SK-N-SH treated with all-trans-retinoic acid at 6 μM for 48 hours (cell line): ENCODE data around the gene CREBBP.

ENCODE experiments used
- ATAC-seq: fragments of 200-7000 bp; cut with Tn5 transposase; 3 replicates; pipeline ENCODE4 v1.9.1; 2020; ENCODE audit warnings: mild to moderate bottlenecking, moderate library complexity
- ARNTL ChIP-seq: fragments of 450-650 bp; formaldehyde crosslinking; IDR thresholded peaks from 2 replicates; pipeline ENCODE4 v1.5.0; 2020; ENCODE audit warnings: low read depth, mild to moderate bottlenecking, moderate library complexity, borderline replicate concordance
- BACH2 ChIP-seq: fragments of 250-450 bp; sonication (Bioruptor Pico); IDR thresholded peaks from 2 replicates; pipeline ENCODE4 v1.9.0; 2021; ENCODE audit warnings: mild to moderate bottlenecking, borderline replicate concordance
- CREB5 ChIP-seq: fragments of 250-450 bp; sonication (Bioruptor Pico); IDR thresholded peaks from 2 replicates; pipeline ENCODE4 v1.5.1; 2020; ENCODE audit warnings: low read depth, mild to moderate bottlenecking, moderate library complexity
- CSDC2 ChIP-seq: fragments of 250-450 bp; sonication (Bioruptor Pico); IDR thresholded peaks from 2 replicates; pipeline ENCODE4 v1.5.0; 2020; ENCODE audit warnings: mild to moderate bottlenecking, moderate library complexity
- ESRRG ChIP-seq: fragments of 250-450 bp; sonication (Bioruptor Pico); IDR thresholded peaks from 2 replicates; pipeline ENCODE4 v1.6.1; 2021; ENCODE audit warnings: mild to moderate bottlenecking
- GLIS3 ChIP-seq: fragments of 250-450 bp; sonication (Bioruptor Pico); IDR thresholded peaks from 2 replicates; pipeline ENCODE4 v1.5.0; 2020; ENCODE audit warnings: mild to moderate bottlenecking, moderate library complexity
- ISL1 ChIP-seq: fragments of 250-450 bp; sonication (Bioruptor Pico); IDR thresholded peaks from 2 replicates; pipeline ENCODE4 v2.1.2; 2022; ENCODE audit warnings: mild to moderate bottlenecking, moderate library complexity
- PATZ1 ChIP-seq: fragments of 250-450 bp; sonication (Bioruptor Pico); IDR thresholded peaks from 2 replicates; pipeline ENCODE4 v1.8.0; 2020; ENCODE audit warnings: mild to moderate bottlenecking, moderate library complexity, borderline replicate concordance
- POU6F1 ChIP-seq: fragments of 250-450 bp; sonication (Bioruptor Pico); IDR thresholded peaks from 2 replicates; pipeline ENCODE4 v1.8.0; 2021; ENCODE audit warnings: low read depth, mild to moderate bottlenecking, moderate library complexity, borderline replicate concordance
- PPARA ChIP-seq: fragments of 250-450 bp; sonication (Bioruptor Pico); IDR thresholded peaks from 2 replicates; pipeline ENCODE4 v1.5.0; 2020; ENCODE audit warnings: mild to moderate bottlenecking, borderline replicate concordance
- RARB ChIP-seq: fragments of 250-450 bp; sonication (Bioruptor Pico); IDR thresholded peaks from 2 replicates; pipeline ENCODE4 v1.8.0; 2021; ENCODE audit warnings: mild to moderate bottlenecking, moderate library complexity
- SNAI2 ChIP-seq: fragments of 250-450 bp; sonication (Bioruptor Pico); IDR thresholded peaks from 2 replicates; pipeline ENCODE4 v1.5.0; 2020; ENCODE audit warnings: mild to moderate bottlenecking, moderate library complexity
- TCF4 ChIP-seq: fragments of 250-450 bp; sonication (Bioruptor Pico); IDR thresholded peaks from 2 replicates; pipeline ENCODE4 v1.8.0; 2021; ENCODE audit warnings: mild to moderate bottlenecking, moderate library complexity, borderline replicate concordance
- TOX ChIP-seq: fragments of 250-450 bp; sonication (Bioruptor Pico); IDR thresholded peaks from 2 replicates; pipeline ENCODE4 v1.8.0; 2021; ENCODE audit warnings: mild to moderate bottlenecking, moderate library complexity, borderline replicate concordance
- TSHZ2 ChIP-seq: fragments of 250-450 bp; sonication (Bioruptor Pico); IDR thresholded peaks from 2 replicates; pipeline ENCODE4 v1.5.0; 2020; ENCODE audit warnings: mild to moderate bottlenecking, moderate library complexity
- ZC3H10 ChIP-seq: fragments of 250-450 bp; sonication (Bioruptor Pico); IDR thresholded peaks from 2 replicates; pipeline ENCODE4 v1.5.1; 2021; ENCODE audit warnings: mild to moderate bottlenecking, moderate library complexity
- ZFP3 ChIP-seq: fragments of 250-450 bp; sonication (Bioruptor Pico); IDR thresholded peaks from 2 replicates; pipeline ENCODE4 v1.5.0; 2020; ENCODE audit warnings: mild to moderate bottlenecking, moderate library complexity
- ZFP30 ChIP-seq: fragments of 450-650 bp; formaldehyde crosslinking; IDR thresholded peaks from 2 replicates; pipeline ENCODE4 v1.5.0; 2022; ENCODE audit warnings: mild to moderate bottlenecking, moderate library complexity
- ZNF565 ChIP-seq: fragments of 450-650 bp; formaldehyde crosslinking; conservative IDR thresholded peaks from 2 replicates; pipeline ENCODE4 v1.5.0; 2020; ENCODE audit warnings: low read depth, mild to moderate bottlenecking, moderate library complexity
- ZNF70 ChIP-seq: fragments of 450-650 bp; formaldehyde crosslinking; IDR thresholded peaks from 2 replicates; pipeline ENCODE4 v1.5.0; 2020; ENCODE audit warnings: mild to moderate bottlenecking, moderate library complexity
- ZNF8 ChIP-seq: fragments of 450-650 bp; formaldehyde crosslinking; IDR thresholded peaks from 2 replicates; pipeline ENCODE4 v1.5.0; 2020; ENCODE audit warnings: mild to moderate bottlenecking, moderate library complexity
- TF ChIP-seq, protein P1 (sequence below): fragments of 250-450 bp; sonication (Bioruptor Pico); IDR thresholded peaks from 2 replicates; pipeline ENCODE4 v1.5.1; 2021; ENCODE audit warnings: mild to moderate bottlenecking, moderate library complexity

Gene CREBBP

DNA sequence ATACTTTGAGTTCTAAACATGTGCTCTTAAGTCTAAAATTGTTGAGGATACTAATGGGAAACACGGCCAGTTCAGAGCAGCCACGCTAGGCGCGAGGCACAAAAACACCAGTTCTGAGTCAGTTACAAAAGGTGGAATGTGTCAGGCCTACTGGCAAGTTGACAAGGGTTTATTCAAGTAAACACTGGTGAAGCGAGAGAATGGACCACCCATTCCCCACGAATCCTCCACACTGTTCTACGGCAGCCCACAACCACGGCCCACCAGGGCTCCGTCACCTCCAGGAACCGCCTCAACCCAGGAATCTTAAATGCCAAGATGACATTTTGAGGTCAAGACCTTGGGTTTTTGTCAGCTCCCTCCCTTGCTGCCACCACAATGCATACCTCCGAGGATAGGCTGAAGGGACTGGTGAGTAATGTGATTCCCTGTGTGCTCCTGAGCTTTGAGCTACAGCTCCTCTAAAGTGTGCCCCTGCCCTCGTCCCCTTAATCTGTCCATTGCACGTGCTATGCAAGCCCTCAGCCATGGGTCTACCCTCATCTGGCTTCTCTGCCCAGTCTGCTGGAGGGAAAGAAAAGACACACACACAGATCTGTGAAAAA lies 134.7 kb downstream of the CREBBP start:
- ATAC-seq, result no peak

GRCh38 chr16:3744018-3744417 lies 136.5 kb downstream of the CREBBP start:
- TF ChIP-seq GLIS3 (CRISPR knock-in tag) (no peak), ESRRG (no peak), RARB (CRISPR knock-in tag) (no peak), ZNF70 (CRISPR knock-in tag) (no peak)
- TF ChIP-seq, all 23 proteins: peak for 0
- ATAC-seq, result no peak

More for the DNA sequence above, 134.7 kb downstream of the CREBBP start:
- no peak for TF ChIP-seq TOX (CRISPR knock-in tag)
- TF ChIP-seq ZNF8 (CRISPR knock-in tag), result no peak
- TF ChIP-seq ZNF565, result no peak
- TF ChIP-seq ESRRG, result no peak
- TF ChIP-seq ZFP3, result no peak
- TF ChIP-seq CSDC2 (CRISPR knock-in tag), result no peak
- TF ChIP-seq ZC3H10 (CRISPR knock-in tag), result no peak
- TF ChIP-seq TSHZ2 (CRISPR knock-in tag), result no peak
- TF ChIP-seq, all 23 proteins: peak for 0

GRCh38 chr16:3740934-3741333 lies 139.6 kb downstream of the CREBBP start:
- no peak for ATAC-seq
- TF ChIP-seq GLIS3 (CRISPR knock-in tag) (no peak), ZC3H10 (CRISPR knock-in tag) (no peak), ISL1 (CRISPR knock-in tag) (no peak), BACH2 (CRISPR knock-in tag) (no peak), ZNF565 (no peak), ZNF70 (CRISPR knock-in tag) (no peak), ZNF8 (CRISPR knock-in tag) (no peak), ZFP3 (no peak), PPARA (no peak), SNAI2 (CRISPR knock-in tag) (no peak), ARNTL (no peak), CREB5 (no peak), POU6F1 (no peak), ESRRG (no peak), TCF4 (no peak), PATZ1 (no peak), TSHZ2 (CRISPR knock-in tag) (no peak), ZFP30 (CRISPR knock-in tag) (no peak)
- TF ChIP-seq, protein P1, sequence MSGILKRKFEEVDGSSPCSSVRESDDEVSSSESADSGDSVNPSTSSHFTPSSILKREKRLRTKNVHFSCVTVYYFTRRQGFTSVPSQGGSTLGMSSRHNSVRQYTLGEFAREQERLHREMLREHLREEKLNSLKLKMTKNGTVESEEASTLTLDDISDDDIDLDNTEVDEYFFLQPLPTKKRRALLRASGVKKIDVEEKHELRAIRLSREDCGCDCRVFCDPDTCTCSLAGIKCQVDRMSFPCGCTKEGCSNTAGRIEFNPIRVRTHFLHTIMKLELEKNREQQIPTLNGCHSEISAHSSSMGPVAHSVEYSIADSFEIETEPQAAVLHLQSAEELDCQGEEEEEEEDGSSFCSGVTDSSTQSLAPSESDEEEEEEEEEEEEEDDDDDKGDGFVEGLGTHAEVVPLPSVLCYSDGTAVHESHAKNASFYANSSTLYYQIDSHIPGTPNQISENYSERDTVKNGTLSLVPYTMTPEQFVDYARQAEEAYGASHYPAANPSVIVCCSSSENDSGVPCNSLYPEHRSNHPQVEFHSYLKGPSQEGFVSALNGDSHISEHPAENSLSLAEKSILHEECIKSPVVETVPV, result no peak
